ENCODE data around the gene PDE7B.

DNA sequence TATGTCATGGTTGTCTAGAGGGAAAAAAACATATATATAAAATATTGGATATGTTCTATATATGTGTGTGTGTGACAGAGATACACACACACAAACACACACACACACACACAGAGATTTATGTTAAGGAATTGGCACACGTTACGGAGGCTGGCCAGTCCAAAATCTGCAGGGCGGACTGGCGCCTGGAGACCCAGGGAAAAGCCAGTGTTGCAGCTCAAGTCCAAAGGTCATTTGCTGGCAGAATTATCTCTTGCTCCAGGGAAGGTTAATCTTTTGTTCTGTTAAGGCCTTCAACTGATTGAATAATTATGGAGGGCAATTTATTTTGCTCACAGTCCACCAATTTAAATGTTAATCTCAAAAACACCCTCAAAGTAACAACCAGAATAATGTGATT lies 37.5 kb upstream of the PDE7B start:
- no peak for TF ChIP-seq POLR2A (IDR thresholded peaks at IDR 0.05)
- TF ChIP-seq, protein P1, sequence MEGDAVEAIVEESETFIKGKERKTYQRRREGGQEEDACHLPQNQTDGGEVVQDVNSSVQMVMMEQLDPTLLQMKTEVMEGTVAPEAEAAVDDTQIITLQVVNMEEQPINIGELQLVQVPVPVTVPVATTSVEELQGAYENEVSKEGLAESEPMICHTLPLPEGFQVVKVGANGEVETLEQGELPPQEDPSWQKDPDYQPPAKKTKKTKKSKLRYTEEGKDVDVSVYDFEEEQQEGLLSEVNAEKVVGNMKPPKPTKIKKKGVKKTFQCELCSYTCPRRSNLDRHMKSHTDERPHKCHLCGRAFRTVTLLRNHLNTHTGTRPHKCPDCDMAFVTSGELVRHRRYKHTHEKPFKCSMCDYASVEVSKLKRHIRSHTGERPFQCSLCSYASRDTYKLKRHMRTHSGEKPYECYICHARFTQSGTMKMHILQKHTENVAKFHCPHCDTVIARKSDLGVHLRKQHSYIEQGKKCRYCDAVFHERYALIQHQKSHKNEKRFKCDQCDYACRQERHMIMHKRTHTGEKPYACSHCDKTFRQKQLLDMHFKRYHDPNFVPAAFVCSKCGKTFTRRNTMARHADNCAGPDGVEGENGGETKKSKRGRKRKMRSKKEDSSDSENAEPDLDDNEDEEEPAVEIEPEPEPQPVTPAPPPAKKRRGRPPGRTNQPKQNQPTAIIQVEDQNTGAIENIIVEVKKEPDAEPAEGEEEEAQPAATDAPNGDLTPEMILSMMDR (IDR thresholded peaks at IDR 0.05): no peak
